Ishikawa (cell line): Measurements from ENCODE around the gene NOX5.

Experiments used
- CEBPB ChIP-seq: IDR thresholded peaks from 2 replicates; pipeline ENCODE4 v1.6.1; 2012
- CREB1 ChIP-seq: IDR thresholded peaks from 2 replicates; pipeline ENCODE4 v1.6.1; 2012; ENCODE audit warnings: low read depth
- EGR1 ChIP-seq: IDR thresholded peaks from 2 replicates; pipeline ENCODE4 v1.6.1; 2012
- EP300 ChIP-seq: IDR thresholded peaks from 2 replicates; pipeline ENCODE4 v1.6.1; 2012; ENCODE audit warnings: borderline replicate concordance
- FOXM1 ChIP-seq: IDR thresholded peaks from 2 replicates; pipeline ENCODE4 v1.6.1; 2012; ENCODE audit warnings: low read depth, borderline replicate concordance
- NFIC ChIP-seq: IDR thresholded peaks from 2 replicates; pipeline ENCODE4 v1.6.1; 2012
- RAD21 ChIP-seq: IDR thresholded peaks from 2 replicates; pipeline ENCODE4 v1.6.1; 2012; ENCODE audit warnings: low read depth
- TAF1 ChIP-seq: IDR thresholded peaks from 2 replicates; pipeline ENCODE4 v1.6.1; 2012; ENCODE audit warnings: low read depth, mild to moderate bottlenecking
- TCF12 ChIP-seq: IDR thresholded peaks from 2 replicates; pipeline ENCODE4 v1.6.1; 2012; ENCODE audit warnings: low read depth
- TEAD4 ChIP-seq: IDR thresholded peaks from 2 replicates; pipeline ENCODE4 v1.6.1; 2012
- YY1 ChIP-seq: IDR thresholded peaks from 2 replicates; pipeline ENCODE4 v1.6.1; 2012; ENCODE audit warnings: low read depth
- ZBTB7A ChIP-seq: IDR thresholded peaks from 2 replicates; pipeline ENCODE4 v1.6.1; 2012; ENCODE audit warnings: low read depth
- TF ChIP-seq, protein P1 (sequence below): IDR thresholded peaks from 2 replicates; pipeline ENCODE4 v1.6.1; 2012
- TF ChIP-seq, protein P2 (sequence below): IDR thresholded peaks from 2 replicates; pipeline ENCODE4 v1.6.1; 2012
- TF ChIP-seq, protein P3 (sequence below): IDR thresholded peaks from 2 replicates; pipeline ENCODE4 v1.6.1; 2012; ENCODE audit warnings: low read depth, mild to moderate bottlenecking

The NOX5 gene

GRCh38 chr15:69075440-69075839 is 60.9 kb downstream of the NOX5 start:
- TF ChIP-seq TAF1 (no peak), YY1 (no peak), EGR1 (no peak), TCF12 (no peak), RAD21 (no peak), CEBPB (no peak), NFIC (no peak), FOXM1 (no peak)

DNA sequence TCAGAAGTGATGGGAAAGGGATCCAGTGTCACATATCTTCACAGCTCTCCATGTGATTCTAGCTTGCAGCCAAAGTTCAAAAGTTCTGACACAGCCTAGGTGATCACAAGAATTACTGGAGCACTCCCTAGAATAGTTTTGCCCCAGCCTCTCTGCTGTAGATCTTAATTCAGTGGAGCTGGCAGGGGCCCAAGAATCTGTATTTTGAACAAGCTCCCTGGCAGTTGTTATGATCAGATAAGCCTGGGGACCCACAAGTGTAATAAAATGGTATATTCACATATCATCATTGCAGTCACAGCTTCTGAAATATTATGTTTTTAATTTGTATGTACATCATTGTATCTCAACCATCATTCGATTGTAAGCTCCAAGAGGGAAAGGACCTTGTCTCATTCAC is 62.3 kb downstream of the NOX5 start:
- no peak for TF ChIP-seq TEAD4
- TF ChIP-seq TAF1, result no peak
- no peak for TF ChIP-seq EP300
- TF ChIP-seq, protein P1, sequence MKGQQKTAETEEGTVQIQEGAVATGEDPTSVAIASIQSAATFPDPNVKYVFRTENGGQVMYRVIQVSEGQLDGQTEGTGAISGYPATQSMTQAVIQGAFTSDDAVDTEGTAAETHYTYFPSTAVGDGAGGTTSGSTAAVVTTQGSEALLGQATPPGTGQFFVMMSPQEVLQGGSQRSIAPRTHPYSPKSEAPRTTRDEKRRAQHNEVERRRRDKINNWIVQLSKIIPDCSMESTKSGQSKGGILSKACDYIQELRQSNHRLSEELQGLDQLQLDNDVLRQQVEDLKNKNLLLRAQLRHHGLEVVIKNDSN, result no peak
- no peak for TF ChIP-seq ZBTB7A
- TF ChIP-seq RAD21, result no peak
- TF ChIP-seq, protein P2, sequence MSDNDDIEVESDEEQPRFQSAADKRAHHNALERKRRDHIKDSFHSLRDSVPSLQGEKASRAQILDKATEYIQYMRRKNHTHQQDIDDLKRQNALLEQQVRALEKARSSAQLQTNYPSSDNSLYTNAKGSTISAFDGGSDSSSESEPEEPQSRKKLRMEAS, result no peak
- no peak for TF ChIP-seq CREB1
- TF ChIP-seq, protein P3, sequence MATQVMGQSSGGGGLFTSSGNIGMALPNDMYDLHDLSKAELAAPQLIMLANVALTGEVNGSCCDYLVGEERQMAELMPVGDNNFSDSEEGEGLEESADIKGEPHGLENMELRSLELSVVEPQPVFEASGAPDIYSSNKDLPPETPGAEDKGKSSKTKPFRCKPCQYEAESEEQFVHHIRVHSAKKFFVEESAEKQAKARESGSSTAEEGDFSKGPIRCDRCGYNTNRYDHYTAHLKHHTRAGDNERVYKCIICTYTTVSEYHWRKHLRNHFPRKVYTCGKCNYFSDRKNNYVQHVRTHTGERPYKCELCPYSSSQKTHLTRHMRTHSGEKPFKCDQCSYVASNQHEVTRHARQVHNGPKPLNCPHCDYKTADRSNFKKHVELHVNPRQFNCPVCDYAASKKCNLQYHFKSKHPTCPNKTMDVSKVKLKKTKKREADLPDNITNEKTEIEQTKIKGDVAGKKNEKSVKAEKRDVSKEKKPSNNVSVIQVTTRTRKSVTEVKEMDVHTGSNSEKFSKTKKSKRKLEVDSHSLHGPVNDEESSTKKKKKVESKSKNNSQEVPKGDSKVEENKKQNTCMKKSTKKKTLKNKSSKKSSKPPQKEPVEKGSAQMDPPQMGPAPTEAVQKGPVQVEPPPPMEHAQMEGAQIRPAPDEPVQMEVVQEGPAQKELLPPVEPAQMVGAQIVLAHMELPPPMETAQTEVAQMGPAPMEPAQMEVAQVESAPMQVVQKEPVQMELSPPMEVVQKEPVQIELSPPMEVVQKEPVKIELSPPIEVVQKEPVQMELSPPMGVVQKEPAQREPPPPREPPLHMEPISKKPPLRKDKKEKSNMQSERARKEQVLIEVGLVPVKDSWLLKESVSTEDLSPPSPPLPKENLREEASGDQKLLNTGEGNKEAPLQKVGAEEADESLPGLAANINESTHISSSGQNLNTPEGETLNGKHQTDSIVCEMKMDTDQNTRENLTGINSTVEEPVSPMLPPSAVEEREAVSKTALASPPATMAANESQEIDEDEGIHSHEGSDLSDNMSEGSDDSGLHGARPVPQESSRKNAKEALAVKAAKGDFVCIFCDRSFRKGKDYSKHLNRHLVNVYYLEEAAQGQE, result no peak
- TF ChIP-seq TCF12, result no peak
- TF ChIP-seq YY1, result no peak
- TF ChIP-seq FOXM1, result no peak
- TF ChIP-seq CEBPB, result no peak
- no peak for TF ChIP-seq EGR1
- no peak for TF ChIP-seq NFIC

DNA sequence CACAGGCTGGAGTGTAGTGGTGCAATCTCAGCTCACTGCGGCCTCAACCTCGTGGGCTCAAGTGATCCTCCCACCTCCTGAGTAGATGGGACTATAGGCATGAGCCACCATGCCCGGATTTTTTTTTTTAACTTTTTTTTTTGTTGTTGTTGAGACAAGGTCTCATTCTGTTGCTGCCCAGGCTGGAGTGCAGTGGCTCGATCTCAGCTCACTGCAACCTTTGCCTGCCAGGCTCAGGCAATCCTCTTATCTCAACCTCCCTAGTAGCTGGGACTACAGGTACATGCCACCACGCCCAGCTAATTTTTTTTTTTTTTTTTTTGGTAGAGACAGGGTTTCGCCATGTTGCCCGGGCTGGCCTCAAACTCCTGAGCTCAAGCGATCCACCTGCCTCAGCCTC is 64.1 kb downstream of the NOX5 start:
- TF ChIP-seq FOXM1 (no peak), NFIC (no peak)

- no peak for TF ChIP-seq NFIC
- no peak for TF ChIP-seq TCF12
- no peak for TF ChIP-seq CEBPB
- no peak for TF ChIP-seq RAD21
- no peak for TF ChIP-seq CREB1
- TF ChIP-seq, protein P2, result no peak
- no peak for TF ChIP-seq TEAD4
- TF ChIP-seq TAF1, result no peak
- TF ChIP-seq FOXM1, result no peak
Measured at GRCh38 chr15:69080295-69081248, 66.1 kb downstream of the NOX5 start.

DNA sequence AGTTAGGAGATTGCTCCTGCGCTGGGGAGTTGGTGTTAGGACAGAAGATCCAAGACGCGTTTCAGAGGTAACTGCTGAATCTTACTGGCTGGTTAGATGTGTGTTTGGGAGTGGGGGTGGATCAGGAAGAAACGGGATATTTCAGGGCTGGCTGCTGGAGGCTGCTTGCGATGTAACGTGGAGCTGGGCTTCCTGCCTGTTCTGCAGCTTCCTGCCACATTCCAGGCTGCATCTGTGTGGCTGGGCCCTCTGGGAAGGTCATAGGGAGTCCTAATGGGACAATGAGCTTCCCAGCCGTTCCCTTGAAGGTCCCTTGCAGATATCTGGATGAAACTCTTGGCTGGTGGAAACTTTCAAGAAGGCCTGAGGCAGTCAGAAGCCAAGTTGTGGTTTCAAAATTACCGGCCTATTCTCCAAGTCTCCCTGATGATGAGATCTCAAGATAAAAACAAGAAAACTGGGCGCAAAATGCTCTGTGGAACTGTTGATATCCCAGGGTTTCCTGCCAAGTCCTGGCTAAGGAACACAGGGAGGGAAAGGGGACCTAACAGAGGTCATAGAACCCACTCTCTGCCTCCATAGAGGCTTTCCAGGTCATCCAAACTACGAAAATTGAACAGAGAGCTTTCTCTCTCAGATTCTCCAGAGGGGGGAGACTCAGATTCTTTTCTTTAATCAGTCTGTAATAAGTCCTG is 67.0 kb downstream of the NOX5 start:
- no peak for TF ChIP-seq TCF12
- TF ChIP-seq, protein P2, result no peak
- no peak for TF ChIP-seq RAD21
- no peak for TF ChIP-seq TEAD4
- TF ChIP-seq, protein P3, result no peak
- TF ChIP-seq YY1, result no peak
- no peak for TF ChIP-seq CEBPB
- no peak for TF ChIP-seq FOXM1
- no peak for TF ChIP-seq EP300
- no peak for TF ChIP-seq TAF1
- no peak for TF ChIP-seq EGR1
- TF ChIP-seq NFIC, result no peak
- TF ChIP-seq CREB1, result no peak
- TF ChIP-seq, protein P1, result no peak
- no peak for TF ChIP-seq ZBTB7A
